AG08395 (cell line): ENCODE measurements around the gene SH3GLB1.
"Not testable (repeated sequence)": the region's sequence is repeated elsewhere in the genome, so short reads cannot be mapped to it uniquely, and the experiment has no call there.

Source experiments
- DNase-seq: peaks from one replicate; pipeline ENCODE4 v3.0.0; 2012; ENCODE audit warnings: mixed read lengths, low spot score

The SH3GLB1 gene

GRCh38 chr1:86704458-86704971, at the start of gene SH3GLB1:
Gene SH3GLB1 (plus strand): TSS chr1:86704576. CDS start chr1:86704900, 324 bp downstream.
- peak; percentile 85 for DNase-seq

GRCh38 chr1:86658381-86658780, 46.0 kb upstream of the SH3GLB1 start:
- DNase-seq = not testable (repeated sequence)

- no peak for DNase-seq
Measured at GRCh38 chr1:86666368-86666767, 38.0 kb upstream of the SH3GLB1 start.

DNA sequence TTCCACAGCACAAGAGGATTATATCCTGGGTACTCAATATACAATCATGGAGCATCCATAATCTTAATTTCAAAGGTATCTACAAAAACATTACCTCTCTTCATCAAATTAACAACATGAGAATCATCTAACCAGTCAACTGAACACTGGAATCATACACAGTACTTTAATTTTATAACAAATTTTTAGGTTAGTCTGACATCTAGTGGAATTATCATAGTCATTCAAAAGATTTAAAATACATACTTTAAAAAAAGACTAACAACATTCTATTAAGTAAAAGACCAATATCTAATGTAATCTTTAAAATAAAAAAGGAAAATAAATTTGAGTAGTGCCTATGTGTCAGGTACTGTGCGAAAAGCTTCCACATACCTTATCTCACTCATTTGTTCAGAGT, 16.8 kb upstream of the SH3GLB1 start:
- DNase-seq = peak; percentile 25

DNA sequence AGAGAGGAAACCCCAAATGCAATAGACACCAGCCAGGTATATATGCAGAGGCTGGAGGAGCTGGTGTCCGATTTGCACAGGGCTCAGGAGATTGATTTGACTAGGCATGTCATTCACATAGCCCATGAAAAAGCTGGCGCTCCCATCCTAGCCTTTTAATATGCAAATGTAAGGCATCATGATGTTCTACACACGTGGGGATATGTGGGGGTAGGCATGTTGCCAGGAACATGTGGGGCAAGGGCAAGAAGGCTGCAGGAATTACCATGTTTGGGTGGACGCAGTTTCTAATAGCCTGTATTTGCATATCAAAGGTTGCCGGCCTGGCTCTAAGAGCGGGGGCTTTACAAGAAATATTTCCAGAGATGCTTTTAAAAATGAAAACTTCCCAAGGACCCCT, 11.7 kb upstream of the SH3GLB1 start:
- DNase-seq = no peak

DNA sequence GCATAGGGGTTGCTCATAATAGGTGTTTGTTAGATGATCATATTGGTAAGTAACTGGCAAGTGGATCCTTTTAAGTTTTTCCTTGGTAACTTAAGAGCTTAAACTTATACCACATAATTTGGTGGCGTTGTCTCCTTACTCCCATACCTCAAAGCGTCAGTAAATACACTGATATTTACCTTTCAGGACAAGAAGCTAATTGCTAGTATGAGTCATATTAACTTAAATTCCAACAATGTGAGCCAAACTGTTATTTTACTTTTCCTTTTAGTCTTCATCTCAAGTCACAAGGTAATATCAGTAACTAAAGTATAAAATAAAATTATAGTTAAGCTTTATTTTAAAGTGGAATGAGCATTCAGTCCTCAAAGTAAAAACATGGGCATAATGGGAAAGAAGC, 9.0 kb upstream of the SH3GLB1 start:
- DNase-seq = no peak

DNA sequence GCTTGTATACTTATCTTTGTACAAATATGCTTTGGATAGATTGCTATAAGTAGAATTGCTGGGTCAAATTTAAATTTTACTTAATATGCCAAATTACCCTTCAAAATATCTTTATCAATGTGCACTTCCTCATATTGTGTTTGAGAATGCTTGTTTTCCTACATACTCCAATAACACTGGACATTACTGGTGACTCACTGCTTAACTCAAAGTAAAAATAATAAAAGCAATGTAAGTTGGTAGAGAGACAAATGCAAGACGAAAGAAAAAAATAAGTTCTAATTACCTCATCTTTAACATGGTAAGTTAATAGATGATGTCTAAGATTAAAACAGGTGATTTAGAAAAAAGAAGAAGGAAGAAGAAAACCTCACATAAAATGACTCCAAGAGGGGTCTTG, 7.9 kb upstream of the SH3GLB1 start:
- no peak for DNase-seq

GRCh38 chr1:86699186-86699585, 5.2 kb upstream of the SH3GLB1 start:
- DNase-seq = no peak

DNA sequence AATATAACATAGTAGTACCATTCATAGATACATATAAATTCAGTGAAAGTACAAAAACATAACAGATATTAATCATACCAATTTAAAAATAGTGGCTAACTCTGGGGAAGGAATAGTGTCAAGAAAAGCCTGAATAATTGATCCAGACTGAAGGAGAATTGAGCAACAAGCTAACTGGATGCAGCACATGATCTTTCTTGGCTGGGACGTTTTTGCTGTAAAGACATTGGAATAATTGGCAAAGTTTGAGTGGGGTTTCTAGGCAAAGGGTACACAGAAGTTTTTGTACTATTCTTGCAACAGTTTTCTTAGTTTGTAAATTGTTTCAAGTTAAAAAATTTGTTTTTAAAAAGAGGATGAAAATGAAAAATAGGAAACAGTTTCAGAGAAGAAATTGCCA, 2.6 kb upstream of the SH3GLB1 start:
- no peak for DNase-seq

DNA sequence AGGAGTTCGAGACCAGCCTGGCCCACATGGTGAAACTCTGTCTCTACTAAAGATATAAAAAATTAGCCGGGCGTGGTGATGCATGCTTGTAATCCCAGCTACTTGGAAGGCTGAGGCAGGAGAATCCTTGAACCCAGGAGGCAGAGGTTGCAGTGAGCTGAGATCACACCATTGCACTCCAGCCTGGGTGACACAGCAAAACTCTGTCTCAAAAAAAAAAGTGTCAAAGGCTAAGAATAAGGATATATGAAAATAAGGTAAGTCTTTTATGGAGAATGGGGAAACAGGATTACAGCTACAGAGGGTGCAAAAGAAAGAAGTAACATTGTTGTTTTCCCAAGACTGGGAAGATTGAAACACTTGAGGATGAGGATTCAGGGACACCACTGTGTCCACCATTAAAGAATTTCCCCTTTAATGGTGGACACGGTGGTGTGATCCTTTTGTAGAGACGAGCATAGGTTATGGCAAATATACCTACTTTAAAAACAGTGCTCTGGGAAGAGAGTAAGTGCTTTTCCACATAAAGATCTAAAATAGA, 1.4 kb upstream of the SH3GLB1 start:
- DNase-seq = not testable (repeated sequence)

DNA sequence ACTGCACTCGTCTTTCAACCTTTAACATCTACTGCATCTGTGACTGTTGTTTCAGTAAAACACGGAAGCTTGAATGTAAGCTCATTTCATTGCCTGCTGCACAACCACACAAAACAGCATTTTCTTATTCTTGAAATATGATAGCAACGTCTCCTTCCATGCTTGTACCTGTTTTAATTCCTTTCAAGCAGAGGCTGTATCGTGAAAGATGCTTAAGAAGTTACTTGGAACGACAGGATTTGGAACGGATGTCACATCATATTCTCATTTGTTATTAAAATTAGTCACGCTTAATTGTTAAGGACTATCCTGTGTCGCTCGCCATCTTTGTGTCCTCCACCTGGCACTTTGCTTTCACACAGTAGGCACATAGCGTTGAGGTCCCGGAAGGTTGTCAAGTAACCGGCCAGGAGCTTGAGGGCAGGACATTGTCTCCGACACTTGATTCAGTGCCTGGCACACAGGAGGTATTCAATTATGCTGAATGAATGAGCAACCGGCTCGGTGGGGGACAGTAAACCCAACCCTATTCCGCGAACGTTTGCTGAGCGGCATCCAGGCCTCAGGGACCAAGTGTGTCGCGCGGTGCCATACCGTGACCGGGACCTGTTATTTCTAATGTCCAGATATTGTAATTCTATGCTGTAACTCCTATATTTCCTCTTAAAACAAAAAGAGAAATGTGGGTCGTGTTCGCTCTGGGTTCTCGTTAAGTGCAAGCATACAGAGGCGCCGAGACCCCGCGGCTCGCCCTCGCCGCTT, 499 bp upstream of the SH3GLB1 start:
- DNase-seq = peak; percentile 22

- peak; percentile 62 for DNase-seq
Measured at GRCh38 chr1:86704972-86705664, 742 bp downstream of the SH3GLB1 start.

- DNase-seq = peak; percentile 25
Measured at GRCh38 chr1:86705665-86705985, 1.2 kb downstream of the SH3GLB1 start.

DNA sequence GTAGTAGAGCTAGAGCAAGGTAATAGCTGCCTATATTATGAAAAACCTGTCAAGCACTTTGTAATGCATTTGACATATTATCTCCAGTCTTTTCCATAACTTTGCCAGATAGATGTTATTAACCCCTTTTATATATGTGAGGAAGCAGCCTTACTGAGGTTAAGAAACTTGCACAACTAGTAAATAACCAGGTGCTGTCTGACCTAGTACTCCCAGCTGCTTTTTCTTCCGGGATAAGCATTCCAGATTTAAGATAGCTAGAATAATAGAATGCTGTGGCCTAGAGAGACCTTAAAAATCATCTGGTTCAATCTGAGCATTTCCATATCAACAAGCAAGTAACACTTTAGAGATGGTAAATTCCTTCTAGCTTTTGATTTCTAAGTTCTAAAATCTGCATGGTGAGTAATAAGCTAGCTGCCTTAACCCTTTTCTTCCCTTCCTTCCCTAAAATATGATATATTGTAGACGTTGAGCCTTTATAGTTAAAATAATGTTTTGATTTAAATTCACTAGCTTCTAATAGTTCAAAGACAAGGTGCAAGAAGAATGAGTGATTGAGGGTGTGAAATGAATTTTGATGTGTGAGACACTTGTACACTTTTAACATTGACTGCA, 1.8 kb downstream of the SH3GLB1 start:
- DNase-seq = no peak

- no peak for DNase-seq
Measured at GRCh38 chr1:86708920-86709319, 4.5 kb downstream of the SH3GLB1 start.

DNA sequence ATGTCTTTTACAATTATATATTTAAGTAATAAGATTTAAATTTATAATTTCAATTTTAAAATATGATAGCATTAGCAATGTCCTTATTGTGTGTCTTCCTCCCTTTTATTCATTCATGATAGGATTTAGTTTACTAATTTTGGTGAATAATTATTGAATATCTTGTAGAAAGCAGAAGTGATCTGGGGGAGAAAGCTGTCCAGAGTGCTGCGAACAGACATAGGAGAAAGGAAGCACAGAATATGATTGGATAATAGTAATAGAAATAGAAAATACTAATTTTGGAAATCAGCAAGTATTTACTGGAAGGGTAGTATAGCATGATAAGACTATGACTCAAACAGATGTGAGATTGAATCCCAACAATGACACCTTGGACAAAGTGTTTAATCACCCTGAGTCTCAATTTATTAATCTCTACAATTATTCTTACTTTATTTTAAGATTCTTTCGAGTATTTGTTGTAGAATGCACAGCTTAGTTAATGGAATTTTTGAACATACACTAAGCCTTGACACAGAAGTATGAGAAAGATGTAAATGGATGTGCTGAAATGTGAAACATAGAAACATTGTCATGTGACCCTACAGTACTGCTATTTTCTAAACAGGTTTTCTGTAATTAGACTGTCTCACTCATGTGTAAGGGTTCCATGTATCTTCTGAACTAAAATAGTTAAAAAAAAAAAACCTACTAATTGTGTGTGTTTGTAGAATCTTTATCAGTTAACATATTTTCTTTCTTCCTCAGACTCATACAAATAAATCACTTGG, 7.9 kb downstream of the SH3GLB1 start:
- no peak for DNase-seq

- DNase-seq = no peak
Measured at GRCh38 chr1:86713477-86713876, 9.1 kb downstream of the SH3GLB1 start.

- DNase-seq = no peak
Measured at GRCh38 chr1:86714159-86714558, 9.8 kb downstream of the SH3GLB1 start.

- no peak for DNase-seq
Measured at GRCh38 chr1:86714561-86715244, 10.3 kb downstream of the SH3GLB1 start.

DNA sequence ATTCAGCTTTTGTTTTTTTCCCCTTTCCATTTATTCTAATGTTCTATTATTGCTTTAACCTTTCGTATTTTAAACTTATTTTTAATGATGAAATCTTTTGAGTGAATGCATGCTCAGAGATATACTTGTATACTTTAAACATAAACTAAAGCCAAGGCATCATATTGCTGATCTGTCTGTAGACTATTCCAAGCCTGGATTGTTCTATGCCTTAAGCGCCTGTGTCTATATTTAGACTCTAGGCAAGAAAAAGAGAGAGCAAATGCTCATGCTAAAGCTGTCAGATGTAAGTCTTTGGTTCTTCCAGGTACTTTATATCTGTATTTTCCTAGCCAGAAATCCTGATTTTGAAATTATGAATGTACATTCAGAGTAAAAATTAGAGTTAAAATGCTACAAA, 14.4 kb downstream of the SH3GLB1 start:
- DNase-seq = no peak

DNA sequence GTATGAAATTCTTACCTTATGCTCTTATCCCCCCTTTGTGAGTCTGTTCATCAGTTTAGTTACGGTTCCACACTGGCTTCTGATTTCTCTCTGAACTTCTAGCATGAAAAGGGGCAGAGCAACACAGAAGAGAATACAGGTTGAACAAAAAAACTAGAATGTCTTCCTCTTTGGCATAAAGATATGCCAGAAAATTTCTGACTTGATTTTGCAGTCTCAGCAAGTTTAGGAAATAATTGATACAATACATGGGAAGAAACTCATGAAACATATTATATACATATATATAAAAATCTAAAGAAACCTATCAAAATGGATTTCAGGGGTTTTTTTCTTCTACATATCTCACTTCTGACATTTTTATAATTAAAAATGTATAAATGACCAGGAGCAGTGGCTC, 27.0 kb downstream of the SH3GLB1 start:
- no peak for DNase-seq
